Pancreas (tissue), 10 donors: ENCODE data around the gene MTTP. TPM values are rescaled to one million over a fixed set of nuclear protein-coding genes. Genes with fewer than 3 reads are reported as not detected.

Experiments used
- ATAC-seq, 4 donors: fragments of 200-7000 bp; cut with Tn5 transposase; one replicate each; pipeline versions ENCODE4 v1.8.0 to v1.9.1; 2020; ENCODE audit warnings: mild to moderate bottlenecking in 4 of 4, moderate library complexity in 4 of 4
- DNase-seq, 6 donors: peaks; one replicate each; pipeline ENCODE4 v3.0.0-alpha.2; 2020
- FAIRE-seq: peaks from 2 replicates; lab custom pipeline; 2012; peaks lifted over from hg19 to GRCh38; lab: Jason Lieb, UNC
- H3K27ac ChIP-seq, 4 donors: fragments of 200-600 bp; sonication (generic); 1 replicate in 3 of 4; 2 replicates in 1 of 4; pipeline versions ENCODE4 v1.5.0 to v1.8.0; 2020
- H3K27me3 ChIP-seq, 4 donors: fragments of 200-600 bp; one replicate each; pipeline ENCODE4 v1.8.0; 2021
- H3K36me3 ChIP-seq, 3 donors: fragments of 200-600 bp; sonication (generic) in 1 of 3; one replicate each; pipeline versions ENCODE4 v1.5.0 to v1.8.0; 2020 to 2021
- H3K4me1 ChIP-seq, 3 donors: fragments of 200-600 bp; one replicate each; pipeline ENCODE4 v1.8.0; 2021
- H3K4me3 ChIP-seq, 4 donors: fragments of 200-600 bp; sonication (generic) in 2 of 4; one replicate each; pipeline versions ENCODE4 v1.5.0 to v1.8.0; 2020 to 2021
- H3K9me3 ChIP-seq, 4 donors: fragments of 200-600 bp; one replicate each; pipeline ENCODE4 v1.8.0; 2021
- CTCF ChIP-seq, 4 donors: fragments of 200-600 bp; sonication (generic) in 3 of 4; IDR thresholded peaks; one replicate each; pipeline versions ENCODE4 v1.5.0 to v1.8.0; 2021; ENCODE audit warnings: antibody characterized with exemption in 4 of 4
- WGBS, 2 donors: extraction: QIAGEN DNeasy Blood & Tissue Kit; methylation state at CpG; one replicate each; pipeline ENCODE4 v1.1.7; 2013; 5-methylcytosine and 5-hydroxymethylcytosine counted together
- intact Hi-C, 3 donors: fragments of 100-400 bp; cut with DNase I; formaldehyde crosslinking; loops; one replicate each; pipeline versions ENCODE4 v1.11.1 to v1.14.2; 2022
- polyA plus RNA-seq, 2 donors: library from polyadenylated mRNA; stranded (reverse); fragments of 200-250 nt; gene quantifications; one replicate each; pipeline ENCODE4 v1.2.3, GENCODE V29; 2013
- total RNA-seq, 6 donors: library from RNA; stranded (reverse); fragmentation: NEBNext Ultra II Directional in 4 of 6; extraction: Animal tissue kit (Norgen Biotek cat#: 25700) in 4 of 6; gene quantifications; one replicate each; pipeline versions ENCODE4 v1.2.1 to v1.2.4, GENCODE V29; 2021 to 2023
- donor health status: healthy with polysubstance abuse.
- donor health status: DM: no; HTN: no; CAD: no; lungs with moderate emphysema.
- donor health status: DM: no; HTN: no; CAD: no.
- donor health status: control.
- donor health status: control.
- donor health status: Bipolar disorder and iron deficiency.
- donor health status: DM: yes; HTN: yes; CAD: no.
- donor health status: DM: no; HTN: no; CAD: no.
- donor health status: DM: no; HTN: no; CAD: no.
- donor health status: DM: yes; HTN: yes; CAD: no.

MTTP gene
- total and polyA plus RNA-seq, 8 donors = 0.04 to 0.28 (median 0.05) TPM; not detected in 5

GRCh38 chr4:99625369-99625768 is 50.7 kb downstream of the MTTP start:
- Histone ChIP-seq H3K9me3 (no peaks in the 10 kb centered on the region), H3K4me3 (no peak overlapping the region), H3K36me3 (no peaks in the 10 kb centered on the region), H3K4me1 (peaks cover 0 to under 1% (median 0%) of the 10 kb centered on the region in 3 donors), H3K27ac (no peak overlapping the region), H3K27me3 (no peaks in the 10 kb centered on the region)
- ATAC-seq = no peak
- no peak for FAIRE-seq
- intact Hi-C loops = no loop called here
- TF ChIP-seq CTCF (IDR thresholded peaks at IDR 0.05) = no peak
- no peak for DNase-seq
- 86 to 91% methylated on average over 5 of the region's 5 CpGs for WGBS, 2 donors

- Histone ChIP-seq H3K27ac (no peak overlapping the region), H3K36me3 (no peaks in the 10 kb centered on the region), H3K27me3 (no peaks in the 10 kb centered on the region), H3K4me1 (peaks cover 0 to 10% (median 0%) of the 10 kb centered on the region in 3 donors), H3K9me3 (no peaks in the 10 kb centered on the region), H3K4me3 (no peak overlapping the region)
- DNase-seq (no peak), ATAC-seq (no peak), FAIRE-seq (no peak)
- TF ChIP-seq CTCF (IDR thresholded peaks at IDR 0.05) = no peak
- WGBS, 2 donors = 83 to 91% methylated on average over 1 of the region's 1 CpG
- intact Hi-C loops = no loop called here
These were observed 53.4 kb downstream of the MTTP start for GRCh38 chr4:99628040-99628439.

DNA sequence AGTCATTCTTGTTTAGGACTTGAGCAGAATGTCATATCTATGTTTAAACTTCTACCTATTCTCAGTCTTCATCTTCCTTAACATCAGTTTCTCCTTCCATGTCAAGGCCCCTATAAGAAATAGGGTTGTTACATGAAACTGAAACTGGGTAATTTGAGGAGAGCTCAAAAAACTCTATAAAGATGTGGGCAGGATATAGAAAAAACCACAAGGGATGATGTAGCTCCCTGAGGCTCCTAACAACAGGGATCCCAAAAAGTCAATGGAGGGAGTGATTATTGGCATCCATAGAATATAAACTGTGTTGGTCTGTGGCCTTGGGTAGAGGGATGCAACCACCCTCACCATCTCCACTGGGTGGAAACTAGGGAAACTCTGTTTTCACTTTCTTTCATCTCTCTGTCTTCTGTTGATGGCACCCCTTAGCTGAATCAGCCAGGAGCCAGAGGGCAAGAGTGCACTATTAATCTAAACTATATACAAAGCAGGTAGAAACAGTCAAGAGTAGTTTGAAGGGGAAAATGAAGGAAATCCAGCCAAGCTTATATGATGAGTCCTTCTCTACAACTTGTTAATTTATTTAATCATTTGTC is 55.4 kb downstream of the MTTP start:
- intact Hi-C loops = no loop called here
- Histone ChIP-seq H3K9me3 (no peaks in the 10 kb centered on the region), H3K4me1 (peaks cover 0 to 10% (median 0%) of the 10 kb centered on the region in 3 donors), H3K27me3 (no peaks in the 10 kb centered on the region), H3K4me3 (no peak overlapping the region), H3K36me3 (no peaks in the 10 kb centered on the region), H3K27ac (no peak overlapping the region)
- no peak for TF ChIP-seq CTCF (IDR thresholded peaks at IDR 0.05)
- DNase-seq (no peak), ATAC-seq (no peak), FAIRE-seq (no peak)

DNA sequence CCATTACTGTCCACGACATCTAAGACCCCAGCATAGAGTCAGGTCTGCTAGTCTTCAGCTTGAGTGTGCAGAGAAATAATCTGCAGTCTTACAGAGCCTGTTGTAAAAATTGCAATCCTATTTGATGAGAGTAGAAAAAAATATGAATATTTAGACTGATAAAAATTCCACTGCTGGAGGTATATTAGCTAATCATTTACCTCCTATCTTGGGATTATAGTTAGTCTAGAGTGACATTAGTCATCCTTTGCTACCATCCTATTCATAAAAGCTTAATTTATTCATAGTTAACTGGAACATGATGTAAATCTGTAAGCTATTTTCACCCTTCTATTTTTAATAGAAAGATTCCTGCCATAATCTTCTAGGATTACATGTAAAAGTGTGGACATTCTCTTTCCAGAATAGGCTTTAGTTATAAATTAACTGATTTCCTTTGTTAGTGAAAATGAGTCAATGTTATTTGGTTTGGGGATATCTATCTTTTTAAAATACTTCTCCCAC is 56.3 kb downstream of the MTTP start:
- WGBS, 2 donors = 45 to 54% methylated on average over 1 of the region's 1 CpG
- H3K27ac ChIP-seq = no peak overlapping the region
- no peaks in the 10 kb centered on the region for H3K9me3 ChIP-seq
- TF ChIP-seq CTCF (IDR thresholded peaks at IDR 0.05) = no peak
- no peaks in the 10 kb centered on the region for H3K27me3 ChIP-seq
- H3K36me3 ChIP-seq = no peaks in the 10 kb centered on the region
- FAIRE-seq = no peak
- H3K4me1 ChIP-seq = peaks cover 0 to 10% (median 0%) of the 10 kb centered on the region in 3 donors
- DNase-seq = no peak
- ATAC-seq = peak in 3 of 4 donors; percentile 35 to 63 (median 55)
- no peak overlapping the region for H3K4me3 ChIP-seq
- intact Hi-C loops = no loop called here

GRCh38 chr4:99633772-99634171 is 59.1 kb downstream of the MTTP start:
- Histone ChIP-seq H3K9me3 (no peaks in the 10 kb centered on the region), H3K27ac (no peak overlapping the region), H3K36me3 (no peaks in the 10 kb centered on the region), H3K4me1 (peaks cover 0 to 10% (median 0%) of the 10 kb centered on the region in 3 donors), H3K4me3 (no peak overlapping the region), H3K27me3 (no peaks in the 10 kb centered on the region)
- intact Hi-C loops = no loop called here
- TF ChIP-seq CTCF (IDR thresholded peaks at IDR 0.05) = no peak
- WGBS, 2 donors = 90 to 92% methylated on average over 14 of the region's 14 CpGs
- ATAC-seq = no peak
- DNase-seq = no peak
- FAIRE-seq = no peak
